Breast epithelium (tissue), 3 donors: ENCODE data around the gene NR2C2.

Experiments used
- POLR2A ChIP-seq: fragments of 450-650 bp; IDR thresholded peaks from one replicate; pipeline ENCODE4 v1.6.1; 2016; ENCODE audit warnings: antibody characterized with exemption, mild to moderate bottlenecking, moderate library complexity
- POLR2AphosphoS5 ChIP-seq, 3 donors: sonication (generic); formaldehyde crosslinking; IDR thresholded peaks; one replicate each; pipeline ENCODE4 v1.6.1; 2017; ENCODE audit warnings: antibody characterized with exemption in 3 of 3
- TF ChIP-seq, protein P1 (sequence below), 3 donors: fragments of 450-650 bp; IDR thresholded peaks; one replicate each; pipeline ENCODE4 v1.5.1; 2016 to 2017; ENCODE audit warnings: antibody characterized with exemption in 3 of 3, mild to moderate bottlenecking in 3 of 3, moderate library complexity in 3 of 3

DNA sequence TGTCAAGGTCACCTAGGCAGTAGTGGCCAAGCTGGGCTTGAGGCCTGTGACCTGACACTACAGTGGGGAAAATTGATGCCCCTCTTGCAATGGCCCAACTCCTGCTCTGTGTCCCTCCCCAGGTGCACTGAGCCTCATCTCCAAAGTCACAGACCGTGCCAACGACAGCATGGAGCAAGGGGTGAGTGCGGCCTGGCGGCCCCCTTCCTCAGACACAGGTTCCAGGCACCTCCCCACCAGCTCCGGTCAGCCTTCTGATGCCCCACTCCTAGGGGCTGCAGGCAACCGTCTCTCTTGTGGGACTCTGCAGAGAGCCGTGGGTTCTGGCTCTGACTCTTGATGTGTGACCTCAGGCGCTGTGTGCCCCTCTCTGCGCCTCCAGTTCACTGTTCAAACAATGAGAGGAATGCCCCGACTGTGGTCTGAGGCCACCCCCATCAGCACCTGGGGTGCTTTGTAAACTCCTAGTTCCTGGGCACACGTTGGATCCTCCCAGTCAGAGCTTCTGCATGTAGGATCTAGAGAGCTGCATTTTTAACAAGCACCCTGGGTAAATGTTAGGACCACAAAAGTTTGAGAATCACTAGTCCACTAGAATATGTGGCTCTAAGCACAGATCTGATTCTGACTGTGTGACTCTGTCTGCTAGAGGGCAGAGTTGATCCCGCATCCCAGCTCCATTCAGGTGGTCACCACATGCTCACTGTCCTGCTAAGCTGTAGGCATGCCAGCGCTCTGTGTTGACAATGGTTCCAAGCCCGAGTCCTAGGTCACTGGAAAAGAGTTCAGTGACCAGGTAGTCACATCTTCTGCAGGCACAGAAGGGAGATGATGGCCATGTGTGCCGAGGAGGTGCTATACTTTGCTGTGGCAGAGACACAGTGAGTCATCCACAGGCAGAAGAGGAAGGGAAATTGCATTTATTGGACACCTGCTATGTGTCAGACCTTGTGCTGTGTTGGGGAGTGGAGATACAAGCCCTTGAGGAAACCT, 46.2 kb upstream of the NR2C2 start:
- TF ChIP-seq POLR2A (no peak), POLR2AphosphoS5 (IDR thresholded peaks at IDR 0.05) (no peak)
- TF ChIP-seq, protein P1, sequence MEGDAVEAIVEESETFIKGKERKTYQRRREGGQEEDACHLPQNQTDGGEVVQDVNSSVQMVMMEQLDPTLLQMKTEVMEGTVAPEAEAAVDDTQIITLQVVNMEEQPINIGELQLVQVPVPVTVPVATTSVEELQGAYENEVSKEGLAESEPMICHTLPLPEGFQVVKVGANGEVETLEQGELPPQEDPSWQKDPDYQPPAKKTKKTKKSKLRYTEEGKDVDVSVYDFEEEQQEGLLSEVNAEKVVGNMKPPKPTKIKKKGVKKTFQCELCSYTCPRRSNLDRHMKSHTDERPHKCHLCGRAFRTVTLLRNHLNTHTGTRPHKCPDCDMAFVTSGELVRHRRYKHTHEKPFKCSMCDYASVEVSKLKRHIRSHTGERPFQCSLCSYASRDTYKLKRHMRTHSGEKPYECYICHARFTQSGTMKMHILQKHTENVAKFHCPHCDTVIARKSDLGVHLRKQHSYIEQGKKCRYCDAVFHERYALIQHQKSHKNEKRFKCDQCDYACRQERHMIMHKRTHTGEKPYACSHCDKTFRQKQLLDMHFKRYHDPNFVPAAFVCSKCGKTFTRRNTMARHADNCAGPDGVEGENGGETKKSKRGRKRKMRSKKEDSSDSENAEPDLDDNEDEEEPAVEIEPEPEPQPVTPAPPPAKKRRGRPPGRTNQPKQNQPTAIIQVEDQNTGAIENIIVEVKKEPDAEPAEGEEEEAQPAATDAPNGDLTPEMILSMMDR (IDR thresholded peaks at IDR 0.05), result no peak
